Activated CD4-positive, CD25-positive, alpha-beta regulatory T cell treated with anti-CD3 and anti-CD28 coated beads, Interleukin-2, amount 50 U/mL, for 72 hours (primary cell): Measurements from ENCODE around the gene ISG20L2.

ENCODE experiments used
- DNase-seq: peaks from one replicate; pipeline ENCODE4 v3.0.0; 2021

The ISG20L2 gene

DNA sequence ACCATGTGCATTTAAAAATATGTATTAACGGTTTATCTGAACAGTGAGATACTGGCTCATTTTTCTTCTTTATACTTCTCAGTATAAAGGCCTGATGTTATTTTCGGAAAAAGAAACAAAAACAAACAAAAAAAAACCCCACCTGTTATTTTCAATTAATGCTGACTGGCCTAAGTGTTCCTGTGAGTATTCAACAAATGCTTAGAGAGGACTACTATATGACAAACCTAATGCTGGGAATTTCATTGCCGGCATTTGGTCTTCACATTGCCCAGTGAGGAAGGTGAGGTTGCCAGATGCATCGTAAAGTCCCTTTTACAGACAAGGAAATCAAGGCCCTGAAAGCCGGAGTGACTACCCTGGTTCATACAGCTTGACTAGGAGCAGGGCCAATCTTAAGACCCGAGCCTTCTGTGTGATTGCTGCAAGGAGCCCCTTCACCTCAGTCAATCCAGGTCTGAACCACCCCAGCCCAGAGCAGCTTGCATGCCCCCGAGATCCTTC, 11.7 kb upstream of the ISG20L2 start:
- DNase-seq: no peak

DNA sequence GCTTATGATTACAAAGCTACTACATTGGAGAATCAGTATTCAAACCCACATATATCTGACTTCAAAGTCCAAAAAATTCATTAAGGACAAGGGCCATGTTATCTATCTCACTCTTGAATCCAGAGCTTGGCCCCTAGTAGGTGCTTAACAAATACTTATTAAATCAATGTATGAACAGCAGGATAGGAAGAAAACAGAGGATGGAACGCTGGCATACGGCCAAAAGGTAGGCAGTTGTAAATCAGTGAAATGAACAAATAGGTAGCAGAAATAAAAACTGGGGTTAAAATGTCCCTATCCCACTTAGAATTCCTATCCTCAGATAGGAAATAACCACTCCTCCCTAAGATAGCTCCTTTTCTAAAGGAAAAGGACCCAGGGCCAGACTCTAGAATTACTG, 10.3 kb upstream of the ISG20L2 start:
- no peak for DNase-seq

DNA sequence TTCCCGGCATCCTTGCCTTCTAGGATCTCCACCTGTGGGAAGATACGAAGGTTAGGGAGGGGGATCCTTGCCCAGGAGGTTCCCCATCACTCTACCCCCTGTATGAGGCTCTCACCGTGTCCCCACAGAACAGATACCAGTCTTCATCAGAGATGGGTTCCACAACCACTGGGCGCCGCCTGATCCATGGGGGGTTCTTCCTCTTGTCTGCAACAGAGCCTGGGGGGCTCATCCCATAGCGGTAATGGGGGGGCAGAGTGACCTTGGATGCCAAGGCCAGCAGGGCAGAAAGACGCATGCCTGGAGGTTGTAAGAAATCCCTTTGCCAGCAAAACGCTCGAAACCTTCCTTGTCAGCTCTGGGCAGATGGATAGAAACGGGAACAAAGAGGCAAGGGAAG, 9.8 kb upstream of the ISG20L2 start:
- no peak for DNase-seq

GRCh38 chr1:156733989-156734584, 5.5 kb upstream of the ISG20L2 start:
- no peak for DNase-seq

- peak; percentile 84 for DNase-seq
These were observed 504 bp downstream of the ISG20L2 start, which contains the start of gene METTL25B for GRCh38 chr1:156727926-156728598. METTL25B (plus strand) TSS chr1:156728469; CDS start chr1:156729105, 636 bp downstream.

GRCh38 chr1:156727492-156727891, 1.1 kb downstream of the ISG20L2 start:
- no peak for DNase-seq

GRCh38 chr1:156726549-156727226, 1.9 kb downstream of the ISG20L2 start:
- peak; percentile 40 for DNase-seq

- peak; percentile 84 for DNase-seq
These were observed 2.8 kb downstream of the ISG20L2 start for GRCh38 chr1:156725683-156726280.

- DNase-seq: no peak
These were observed 7.0 kb downstream of the ISG20L2 start for GRCh38 chr1:156721535-156721934.

DNA sequence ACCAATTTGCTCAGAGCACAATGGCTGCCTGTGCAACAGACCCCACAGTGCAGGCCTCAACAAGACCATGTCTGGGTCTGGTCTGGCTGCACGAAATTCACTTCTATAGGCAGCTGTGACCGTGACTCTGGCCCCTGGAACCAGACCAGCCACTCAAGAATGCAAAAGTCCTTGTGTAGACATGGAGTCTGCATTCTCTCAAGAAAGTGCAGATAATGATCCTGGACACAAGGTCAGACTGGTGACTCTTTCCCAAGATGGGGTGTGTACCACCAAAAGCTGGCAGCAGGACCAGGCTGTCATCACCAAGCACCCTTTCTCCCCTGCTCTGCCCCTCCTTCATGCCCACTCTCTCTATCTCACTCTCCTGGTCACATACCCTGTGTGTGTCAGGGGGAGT, 7.4 kb downstream of the ISG20L2 start:
- DNase-seq: no peak

DNA sequence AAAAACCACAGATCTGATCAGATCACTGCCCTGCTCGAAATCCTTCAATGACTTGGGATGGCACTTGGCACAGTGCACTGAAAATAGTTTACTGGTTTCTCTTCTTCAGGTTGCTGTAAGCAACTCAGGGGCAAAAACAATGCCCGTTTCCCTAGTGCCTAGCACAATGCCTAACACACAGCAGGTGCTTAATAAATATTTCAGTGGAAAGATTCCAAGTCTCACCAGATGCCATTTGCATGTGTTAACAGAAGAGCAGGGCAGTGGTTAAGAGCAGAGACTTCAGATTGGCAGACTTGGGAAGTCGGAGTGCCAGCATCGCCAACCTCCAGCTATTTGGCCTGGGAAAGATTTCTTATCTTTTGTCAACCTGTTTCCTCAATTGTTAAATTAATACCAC, 11.2 kb downstream of the ISG20L2 start:
- DNase-seq: no peak

- no peak for DNase-seq
These were observed 13.7 kb downstream of the ISG20L2 start for GRCh38 chr1:156714830-156715229.

GRCh38 chr1:156712626-156713025, 15.9 kb downstream of the ISG20L2 start:
- DNase-seq: no peak

GRCh38 chr1:156711011-156711817, 17.4 kb downstream of the ISG20L2 start:
- no peak for DNase-seq

DNA sequence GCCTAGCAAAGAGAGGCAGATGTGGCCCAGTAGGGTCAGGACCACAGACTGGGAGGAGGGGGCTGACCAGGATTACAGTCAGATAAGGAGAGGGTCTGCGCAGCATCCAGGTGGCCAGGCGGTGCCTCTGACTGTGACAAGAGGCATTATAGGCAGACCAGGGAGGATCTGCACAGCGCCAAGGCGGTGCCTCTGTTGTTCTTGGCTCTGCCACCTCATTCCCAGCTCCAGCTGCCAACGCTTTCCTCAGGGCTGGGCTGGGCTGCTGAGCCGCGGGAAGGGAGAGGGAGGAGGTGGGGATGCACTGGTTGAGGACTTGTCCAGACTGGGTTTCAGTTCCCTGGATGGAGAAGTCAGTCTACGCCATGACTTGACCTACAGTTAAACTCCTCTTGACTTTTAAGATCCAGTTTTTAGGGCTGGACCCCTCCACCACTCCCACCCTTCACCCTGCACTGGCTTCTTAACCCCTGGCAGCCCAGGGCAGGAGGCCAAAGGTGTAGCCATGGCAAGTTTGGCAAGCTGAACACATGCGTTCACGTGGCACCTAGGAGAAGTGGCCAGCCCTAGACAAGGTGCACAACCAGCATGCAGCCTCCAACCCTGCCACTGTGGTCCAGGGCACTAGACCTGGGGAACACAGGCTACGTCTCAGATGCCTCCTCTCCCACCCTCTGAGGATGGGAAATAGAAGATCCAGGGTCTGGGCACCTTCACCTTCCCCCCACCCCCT, 18.6 kb downstream of the ISG20L2 start:
- DNase-seq: no peak

DNA sequence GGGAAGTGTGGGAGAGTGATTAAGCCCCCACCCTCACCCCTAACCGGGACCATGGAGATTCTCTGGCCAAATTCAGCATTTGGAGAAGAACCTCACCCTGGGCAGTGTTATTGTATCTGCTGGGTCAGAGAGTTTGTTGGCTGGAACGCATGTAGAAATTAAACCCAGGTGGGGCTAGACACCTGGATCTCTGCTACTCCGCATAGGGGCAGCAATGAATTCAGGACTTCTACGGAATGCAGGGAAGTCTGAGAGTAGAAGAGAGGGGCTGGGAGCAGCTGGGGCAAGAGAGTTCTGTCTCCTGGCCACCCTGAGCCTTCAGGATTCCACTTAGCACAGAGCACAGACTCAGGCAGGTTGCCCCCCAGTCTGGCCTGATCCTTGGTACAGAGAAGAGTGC, 19.5 kb downstream of the ISG20L2 start:
- no peak for DNase-seq

GRCh38 chr1:156708218-156708661, 20.3 kb downstream of the ISG20L2 start:
- DNase-seq: no peak

GRCh38 chr1:156707417-156708217, 20.9 kb downstream of the ISG20L2 start:
- no peak for DNase-seq

DNA sequence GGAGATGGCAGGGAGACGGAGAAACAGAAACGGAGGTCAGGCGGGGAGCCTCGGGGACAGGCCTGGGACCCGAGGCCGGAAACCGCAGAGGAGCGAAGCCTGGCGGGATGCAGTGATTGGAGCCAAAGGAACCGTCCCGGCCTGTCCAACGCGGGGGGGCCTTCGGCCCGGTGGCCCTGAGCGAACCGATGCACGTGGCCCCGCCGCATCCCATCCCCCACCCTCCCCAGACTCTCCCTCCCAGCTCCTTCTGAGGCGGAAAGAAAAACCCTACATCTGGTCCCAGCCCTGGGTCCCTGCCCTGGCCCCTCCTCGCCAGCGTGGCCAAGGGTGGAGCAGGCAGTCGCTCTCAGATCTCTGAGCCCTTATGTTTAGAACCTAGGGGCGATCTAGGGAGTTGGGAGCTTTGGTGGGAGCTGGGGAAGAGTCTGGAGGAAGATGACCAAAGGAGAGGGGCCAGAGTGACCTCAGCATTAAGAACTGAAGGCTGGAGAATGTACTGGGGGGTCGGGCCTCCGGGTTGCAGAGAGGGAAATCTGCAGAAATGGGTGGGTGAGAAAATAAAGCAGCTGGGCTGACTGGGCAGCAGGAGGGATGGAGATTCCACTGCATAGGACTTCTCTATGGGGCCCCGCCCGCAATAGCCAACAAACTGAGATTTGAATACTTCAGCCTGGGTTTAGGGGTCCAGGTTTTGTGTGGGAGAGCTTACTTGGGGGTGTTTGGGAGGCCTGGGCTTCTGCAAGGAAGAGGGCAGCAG, 21.7 kb downstream of the ISG20L2 start:
- DNase-seq: no peak
